RKO (cell line): Measurements from ENCODE around the gene ANAPC1.
"Not testable (repeated sequence)": the region's sequence is repeated elsewhere in the genome, so short reads cannot be mapped to it uniquely, and the experiment has no call there.

Experiments
- DNase-seq: peaks from one replicate; pipeline ENCODE4 v3.0.0-alpha.2; 2016; ENCODE audit warnings: low spot score

The ANAPC1 gene

DNA sequence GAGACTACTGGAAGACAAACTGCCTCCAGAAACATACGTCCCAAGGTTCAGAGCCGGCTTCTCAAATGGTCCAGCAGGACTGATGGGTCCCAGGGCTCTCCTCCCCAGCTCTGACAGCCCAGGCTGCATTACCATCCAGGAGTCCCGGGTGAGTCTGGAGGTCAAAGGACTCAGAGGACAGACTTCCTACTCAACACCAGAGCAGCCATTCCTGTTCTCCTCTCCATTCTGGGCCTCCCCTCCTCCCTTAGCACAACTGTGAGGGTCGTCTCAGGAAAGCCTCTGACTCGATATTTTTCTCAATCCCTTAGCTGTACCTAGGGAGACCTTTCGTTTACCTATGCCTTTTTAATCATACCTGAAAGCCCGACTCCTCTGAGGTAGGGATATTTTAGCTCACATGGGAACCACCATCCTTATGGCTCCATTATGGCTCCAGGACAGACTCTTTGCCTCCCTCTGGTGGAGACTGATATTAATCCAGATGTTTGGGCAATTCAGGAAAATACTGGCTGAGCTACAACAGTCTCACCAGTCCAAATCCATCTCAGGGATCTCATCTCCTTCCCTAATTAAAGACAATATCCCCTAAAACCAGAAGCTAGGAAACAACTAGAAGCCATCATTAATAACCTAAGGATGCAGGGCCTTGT, 70.9 kb downstream of the ANAPC1 start:
- DNase-seq, result not testable (repeated sequence)

DNA sequence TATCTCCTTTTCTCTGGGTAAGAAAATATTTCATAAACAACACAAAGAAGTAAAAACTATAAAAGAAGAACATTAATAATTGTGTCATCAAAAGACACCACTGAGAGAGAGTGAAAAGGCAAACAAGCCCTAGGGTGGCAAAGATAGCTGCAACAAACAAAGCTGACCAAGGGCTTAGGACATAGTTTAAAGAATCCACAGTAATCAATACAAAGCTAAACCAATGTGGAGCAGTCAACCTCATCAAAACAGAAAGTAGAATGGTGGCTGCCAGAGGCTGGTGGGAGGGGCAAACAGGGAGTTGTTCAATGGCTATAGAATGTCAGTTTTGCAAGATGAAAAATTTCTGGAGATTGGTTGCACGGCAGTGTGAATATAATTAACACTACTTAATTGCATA, 93.4 kb downstream of the ANAPC1 start:
- DNase-seq, result not testable (repeated sequence)

DNA sequence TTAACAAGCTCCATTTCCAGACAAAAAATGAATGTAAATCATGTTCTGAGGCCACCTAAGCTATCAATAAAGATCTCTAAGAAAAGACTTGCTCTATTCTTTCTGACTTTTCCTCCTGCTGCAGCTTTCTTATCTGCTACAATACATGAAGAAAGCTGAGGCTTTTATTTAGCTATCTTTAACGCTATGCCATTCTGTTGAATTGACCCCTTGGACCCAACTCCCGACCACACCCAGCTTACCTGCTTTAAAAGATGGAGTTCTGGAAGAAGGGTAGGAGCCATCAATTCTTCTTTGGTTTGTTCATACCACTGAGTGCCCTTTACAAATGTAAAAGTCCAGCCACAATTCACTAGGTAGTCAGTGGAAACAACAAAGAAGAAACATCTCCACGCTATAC, 99.9 kb downstream of the ANAPC1 start:
- not testable (repeated sequence) for DNase-seq

DNA sequence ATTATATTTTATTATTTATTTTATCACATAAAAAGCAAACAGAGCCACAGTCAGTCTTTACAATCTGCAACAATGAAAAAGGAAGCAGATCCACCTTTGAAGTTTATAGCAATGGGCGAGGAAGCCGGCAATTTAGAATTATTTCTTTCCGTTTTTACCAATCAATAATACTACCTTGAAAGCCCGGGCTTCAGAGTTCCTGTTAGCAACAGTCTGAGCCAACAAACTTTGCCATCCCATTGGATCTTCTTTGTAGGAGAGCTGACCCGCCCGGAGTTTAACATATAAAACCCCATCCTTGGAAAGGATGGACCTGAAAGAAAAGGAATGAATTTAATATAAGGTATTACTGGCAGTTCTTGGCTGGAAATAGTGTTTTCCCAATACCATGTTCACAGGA, 101.8 kb downstream of the ANAPC1 start:
- not testable (repeated sequence) for DNase-seq

DNA sequence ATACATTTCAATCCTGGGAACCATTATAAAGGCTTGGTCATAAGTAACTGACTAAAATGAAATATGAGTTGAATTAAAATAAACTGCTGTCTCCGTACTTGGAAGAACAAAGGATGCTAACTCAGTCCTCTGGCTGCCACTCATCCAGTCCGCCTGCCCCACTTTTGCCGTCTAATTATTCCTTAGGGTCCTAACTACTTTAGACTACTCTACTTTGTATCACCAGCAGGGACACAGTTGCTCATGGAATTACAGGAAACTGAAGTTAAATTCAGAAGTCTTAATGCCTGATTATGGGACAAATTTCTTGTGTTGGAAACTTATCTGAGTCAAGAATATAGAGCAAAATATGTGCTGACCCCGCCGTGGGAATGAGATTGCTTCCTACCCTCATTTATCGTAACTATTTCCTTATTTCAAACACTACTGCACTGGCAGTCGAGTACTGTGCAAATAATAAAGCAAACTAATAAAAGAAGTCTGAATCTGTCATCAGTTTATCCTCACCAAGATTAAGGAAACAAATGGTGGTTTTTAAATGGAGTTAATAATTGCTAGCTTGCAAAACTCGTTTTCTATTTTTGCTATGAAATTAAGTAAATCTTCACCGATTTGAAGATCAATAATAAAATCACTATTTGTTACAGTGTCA, 102.4 kb downstream of the ANAPC1 start:
- not testable (repeated sequence) for DNase-seq

DNA sequence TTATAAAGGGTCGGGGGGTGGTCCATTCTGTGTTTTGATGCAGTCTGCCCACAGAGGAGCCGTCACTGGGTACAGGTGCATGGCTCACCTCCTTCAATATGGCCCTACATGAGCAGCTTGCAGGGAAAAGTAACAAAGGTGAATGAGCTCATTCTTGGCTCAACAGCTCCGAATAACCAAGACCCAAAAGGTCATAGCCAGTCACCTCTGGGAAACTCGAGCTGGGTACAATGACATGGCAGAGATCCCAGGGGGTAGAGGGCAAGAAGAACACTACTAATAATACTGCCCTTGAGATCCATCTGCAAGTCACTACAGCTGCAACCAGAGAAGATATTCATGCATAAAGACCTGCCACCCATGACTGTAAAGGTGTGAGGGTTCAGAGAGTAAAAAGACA, 106.8 kb downstream of the ANAPC1 start:
- not testable (repeated sequence) for DNase-seq

DNA sequence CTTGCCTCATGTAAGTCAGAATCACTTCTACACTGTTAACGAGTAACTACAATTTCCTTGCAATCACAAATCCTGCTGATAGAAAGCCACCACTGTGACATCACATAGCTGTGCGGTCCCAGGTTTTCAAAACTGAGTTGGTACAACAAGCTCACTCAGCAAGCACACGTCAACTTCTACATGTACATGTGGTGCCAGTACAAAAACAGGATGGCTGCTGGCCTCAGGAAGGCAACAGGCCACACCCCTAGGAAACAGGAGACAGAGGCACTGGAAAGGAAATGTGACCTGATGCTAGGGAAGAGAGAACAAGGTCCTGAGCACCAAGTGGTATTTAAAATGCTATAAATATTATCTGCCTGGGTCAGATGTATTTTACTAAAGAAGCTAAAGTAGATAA, 107.7 kb downstream of the ANAPC1 start:
- DNase-seq, result not testable (repeated sequence)

DNA sequence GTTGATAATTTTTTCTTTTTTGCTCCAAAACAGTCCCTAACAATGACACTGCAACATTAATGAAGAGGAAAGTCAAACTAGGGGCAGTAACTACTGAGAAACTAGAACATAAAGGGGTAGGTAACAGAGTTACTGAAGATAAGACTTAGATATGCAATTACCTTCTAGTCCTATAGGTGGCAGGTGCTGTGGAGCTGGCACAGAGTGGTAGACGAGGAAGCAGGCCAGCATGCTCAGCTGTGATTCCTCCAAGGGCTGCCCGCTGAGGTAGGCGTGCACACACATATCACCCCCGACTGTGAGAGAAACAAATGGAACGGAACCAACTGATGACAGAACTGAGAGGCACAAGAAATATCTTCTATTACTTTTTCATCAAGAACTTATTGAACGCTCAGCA, 111.8 kb downstream of the ANAPC1 start:
- not testable (repeated sequence) for DNase-seq

DNA sequence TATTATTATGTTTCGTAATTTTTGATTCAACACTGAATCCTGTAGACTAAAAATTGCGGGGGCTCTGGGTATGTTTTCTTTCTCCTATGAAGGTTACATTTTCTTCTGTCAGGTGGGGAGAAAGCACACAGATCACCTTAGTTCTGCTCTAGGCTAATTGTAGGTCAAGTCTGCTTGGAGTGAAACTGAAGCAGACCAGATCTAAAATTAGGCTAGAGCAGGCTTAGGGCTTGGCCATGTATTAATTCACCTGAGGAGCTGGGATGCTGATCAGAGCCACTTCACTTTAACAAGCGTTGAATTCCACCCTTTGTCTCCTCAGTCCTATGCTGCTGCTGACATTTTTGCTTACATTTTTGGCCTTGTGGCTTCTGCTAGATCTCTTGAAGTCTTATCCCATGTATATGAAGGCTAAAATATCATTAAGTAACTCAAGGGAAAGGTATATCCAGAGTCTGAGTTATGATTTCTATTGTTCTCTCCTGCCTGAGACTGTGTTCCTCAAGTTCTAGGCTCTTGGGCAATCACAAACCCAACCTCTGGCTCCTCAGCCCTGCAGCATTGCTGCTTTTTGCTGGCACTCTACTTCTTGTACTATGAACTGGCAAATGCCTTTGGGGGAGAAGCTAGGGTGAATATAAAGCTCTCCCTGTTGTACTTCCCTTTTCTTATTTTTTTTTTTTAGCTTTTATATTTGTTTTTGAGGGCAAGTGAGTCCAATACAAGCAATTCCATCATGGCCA, 112.9 kb downstream of the ANAPC1 start:
- DNase-seq, result not testable (repeated sequence)

DNA sequence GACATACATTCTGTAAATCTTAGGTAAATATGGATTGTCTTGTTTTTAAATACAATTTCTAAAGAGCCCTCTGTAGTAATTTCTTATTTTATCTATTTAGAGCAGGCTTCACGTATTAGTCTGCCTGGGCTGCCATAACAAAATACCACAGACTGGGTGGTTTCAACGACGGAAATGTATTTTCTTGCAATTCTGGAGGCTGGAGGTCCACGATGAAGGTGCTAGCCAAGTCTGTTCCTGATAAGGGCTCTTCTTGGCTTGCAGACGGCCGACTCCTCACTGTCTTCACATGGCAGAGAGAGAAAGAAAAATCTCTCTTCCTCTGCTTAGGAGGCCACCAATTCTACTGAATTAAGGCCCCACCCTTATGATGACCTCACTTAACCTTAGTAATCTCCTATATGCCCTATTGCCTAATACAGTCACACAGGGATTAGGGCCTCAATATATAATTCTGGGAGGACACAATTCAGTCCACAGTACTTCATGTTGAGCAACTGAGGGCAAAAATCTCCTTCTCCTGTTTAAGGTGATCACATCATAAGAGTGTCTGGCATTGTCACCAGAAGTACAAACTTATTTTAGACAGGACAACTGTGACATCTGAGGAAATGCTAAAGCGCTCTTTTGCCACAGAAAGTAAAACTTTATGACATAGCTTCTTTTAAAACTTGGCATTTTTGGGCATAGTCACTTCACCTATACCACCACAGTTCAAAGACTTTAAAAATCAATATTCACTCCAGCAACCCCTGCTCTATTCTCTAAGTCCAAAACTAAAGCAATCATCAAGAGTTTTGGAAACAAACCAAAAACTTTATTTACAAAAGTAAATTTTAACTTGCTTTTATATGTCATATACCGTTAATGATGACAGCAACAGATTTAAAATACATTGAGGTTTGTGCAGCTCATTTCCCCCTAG, 115.5 kb downstream of the ANAPC1 start:
- not testable (repeated sequence) for DNase-seq

DNA sequence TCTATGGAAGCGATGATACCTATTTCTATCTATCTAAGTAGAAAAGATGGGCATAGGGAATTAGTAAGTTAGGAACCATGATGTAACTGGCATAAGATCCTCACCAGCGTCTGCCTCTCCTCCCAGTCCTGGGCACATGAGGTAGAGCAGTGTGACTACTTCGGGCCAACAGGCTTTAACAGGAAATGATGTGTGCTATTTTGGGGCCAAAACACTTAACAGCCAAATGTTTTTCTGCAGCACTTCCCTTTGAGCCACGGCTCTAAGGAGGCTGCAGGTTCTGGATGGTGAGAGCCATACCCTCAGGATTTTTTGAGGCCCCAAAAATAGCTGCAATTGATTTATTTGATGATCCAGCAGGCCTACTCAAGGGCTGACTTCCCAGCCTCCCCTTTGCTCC, 116.9 kb downstream of the ANAPC1 start:
- DNase-seq, result not testable (repeated sequence)

DNA sequence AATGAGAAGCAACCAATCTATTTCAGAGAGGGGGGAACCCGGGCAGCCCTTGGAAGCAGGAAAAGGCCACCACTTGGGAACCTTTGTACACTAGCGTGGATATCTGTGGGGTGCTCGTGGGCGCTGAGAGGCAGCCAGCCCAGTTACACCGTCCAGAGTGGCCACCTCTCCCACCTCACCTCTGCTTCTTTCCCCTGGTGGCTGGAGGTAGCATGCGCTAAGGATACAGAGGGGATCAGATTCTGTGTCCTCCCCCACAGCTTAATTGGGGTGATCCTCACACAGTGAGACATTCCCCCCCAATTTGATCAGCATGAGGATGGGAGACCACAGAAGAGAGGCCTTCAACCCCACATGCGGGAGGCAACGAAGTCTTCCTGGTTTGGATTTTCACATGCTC, 117.7 kb downstream of the ANAPC1 start:
- not testable (repeated sequence) for DNase-seq

DNA sequence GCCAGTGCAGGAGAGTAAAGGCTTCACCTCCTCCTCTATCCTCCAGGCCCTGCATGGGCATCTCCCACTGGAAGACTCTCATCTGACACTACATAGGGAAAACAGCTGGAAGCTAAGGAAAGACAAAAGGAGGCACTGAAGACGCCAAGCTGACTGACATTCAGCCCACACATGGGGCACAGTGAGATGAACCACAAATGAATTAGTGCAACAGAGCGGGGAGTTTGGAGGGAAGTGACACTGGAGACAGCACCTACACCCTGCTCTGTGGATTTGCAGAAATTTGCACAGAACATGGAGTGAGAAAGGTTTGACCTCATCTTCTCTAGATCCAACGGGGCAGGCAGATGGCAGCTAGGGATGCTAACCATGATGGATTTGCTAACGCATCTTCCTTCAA, 119.8 kb downstream of the ANAPC1 start:
- DNase-seq, result not testable (repeated sequence)

DNA sequence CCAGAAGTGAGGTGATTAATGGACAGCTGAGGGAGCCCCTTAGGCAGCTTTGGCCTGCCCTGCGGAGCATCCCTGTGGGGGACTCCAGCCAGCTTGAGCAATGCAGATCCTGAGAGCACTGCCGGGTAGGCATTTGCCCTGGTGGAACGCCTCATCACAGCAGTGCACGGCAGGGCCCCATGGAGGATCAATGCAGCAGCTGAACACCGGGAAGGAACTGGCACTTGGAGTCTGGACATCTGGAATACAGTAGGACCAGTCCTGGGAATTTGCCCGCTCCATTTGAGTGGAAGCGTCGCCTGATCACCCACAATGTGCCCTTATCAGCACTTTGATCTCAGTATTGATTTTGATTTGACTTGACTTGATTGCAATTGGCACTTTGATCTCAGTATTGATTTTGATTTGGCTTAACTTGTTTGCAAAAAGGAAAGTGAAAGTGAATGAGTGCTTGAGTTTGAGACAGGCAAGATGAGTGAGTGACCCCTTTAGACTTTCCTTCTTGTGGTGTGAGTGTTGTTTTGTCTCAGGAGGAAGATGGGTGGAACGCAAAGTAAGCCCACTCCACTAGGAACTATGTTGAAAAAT, 123.2 kb downstream of the ANAPC1 start:
- DNase-seq, result not testable (repeated sequence)

DNA sequence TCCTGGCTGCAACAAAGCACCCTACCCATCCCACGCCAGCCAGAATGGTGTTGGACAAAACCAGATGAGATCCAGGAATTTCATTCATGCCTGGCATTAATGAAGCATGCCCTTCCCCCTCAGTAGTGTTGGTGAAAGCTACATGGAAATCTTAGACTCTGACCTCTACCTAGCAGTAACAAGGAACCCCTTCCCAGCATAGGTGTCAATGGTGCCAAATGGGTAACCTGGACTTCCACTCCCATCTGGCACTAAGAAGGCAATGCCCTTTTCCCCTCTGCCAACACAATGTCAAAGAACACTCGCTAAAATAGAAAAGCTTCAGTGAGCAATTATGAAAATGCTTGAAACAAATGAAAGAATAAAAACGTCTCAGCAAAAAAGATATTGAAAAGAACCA, 131.5 kb downstream of the ANAPC1 start:
- DNase-seq, result not testable (repeated sequence)

DNA sequence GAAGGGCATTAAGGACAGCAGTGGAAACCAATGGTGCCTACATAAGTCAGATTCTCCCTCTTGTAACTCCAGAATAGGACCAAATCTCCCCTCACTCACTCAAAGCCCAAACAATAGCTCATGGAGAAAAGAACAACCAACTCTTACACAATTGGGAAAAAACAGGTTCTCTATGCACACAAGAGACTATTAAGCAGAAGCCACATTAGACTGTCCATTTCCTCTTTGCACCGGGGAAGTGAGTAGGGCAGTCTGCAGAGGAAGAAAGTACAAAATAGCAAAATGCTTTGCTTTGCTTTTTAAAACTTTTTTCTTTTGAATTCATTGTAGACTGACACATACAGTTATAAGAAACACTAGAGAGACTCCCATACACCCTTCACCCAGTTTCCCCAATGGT, 133.4 kb downstream of the ANAPC1 start:
- DNase-seq, result not testable (repeated sequence)

DNA sequence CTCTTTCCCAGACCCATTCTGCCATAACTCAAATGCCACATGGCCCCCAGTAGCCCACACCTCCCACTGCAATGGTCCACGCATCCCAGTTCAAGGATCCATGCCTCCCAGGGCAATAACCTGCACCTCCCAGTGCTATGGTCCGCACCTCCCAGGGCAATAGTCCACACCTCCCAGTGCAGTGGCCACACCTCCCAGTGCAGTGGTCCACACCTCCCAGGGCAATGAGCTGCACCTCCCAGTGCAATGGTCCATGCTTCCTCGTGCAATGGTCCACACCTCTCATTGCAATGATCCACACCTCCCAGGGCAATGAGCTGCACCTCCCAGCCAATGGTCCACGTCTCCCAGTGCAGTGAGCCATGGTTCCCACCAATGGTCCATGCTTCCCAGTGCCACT, 135.6 kb downstream of the ANAPC1 start:
- not testable (repeated sequence) for DNase-seq

DNA sequence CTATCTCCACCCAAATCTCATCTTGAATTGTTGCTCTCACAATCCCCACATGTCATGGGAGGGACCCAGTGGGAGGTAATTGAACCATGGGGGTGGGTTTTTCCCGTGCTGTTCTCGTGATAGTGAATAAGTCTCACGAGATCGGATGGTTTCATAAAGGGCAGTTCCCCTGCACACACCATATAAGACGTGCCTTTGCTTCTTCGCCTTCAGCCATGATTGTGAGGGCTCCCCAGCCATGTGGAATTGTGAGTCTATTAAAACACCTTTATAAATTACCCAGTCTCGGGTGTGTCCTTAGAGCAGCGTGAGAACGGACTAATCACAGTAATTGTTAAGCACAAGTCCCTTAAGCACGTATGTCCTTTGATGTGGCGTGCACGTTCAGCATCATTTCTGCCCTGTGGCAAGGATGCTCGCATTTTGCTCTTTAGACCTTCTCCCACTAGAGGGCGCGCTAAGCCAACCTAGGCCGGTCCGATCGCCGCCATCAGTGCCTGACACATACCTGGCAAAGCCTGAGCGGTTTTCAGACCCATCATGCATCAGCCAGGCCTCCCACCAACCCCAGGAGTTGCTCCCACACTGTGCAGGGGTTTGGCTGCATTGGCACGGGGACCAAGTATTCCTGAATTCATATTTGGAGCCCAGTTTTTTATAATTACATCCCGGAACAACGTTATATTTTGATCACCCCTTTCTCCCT, 136.4 kb downstream of the ANAPC1 start:
- not testable (repeated sequence) for DNase-seq

DNA sequence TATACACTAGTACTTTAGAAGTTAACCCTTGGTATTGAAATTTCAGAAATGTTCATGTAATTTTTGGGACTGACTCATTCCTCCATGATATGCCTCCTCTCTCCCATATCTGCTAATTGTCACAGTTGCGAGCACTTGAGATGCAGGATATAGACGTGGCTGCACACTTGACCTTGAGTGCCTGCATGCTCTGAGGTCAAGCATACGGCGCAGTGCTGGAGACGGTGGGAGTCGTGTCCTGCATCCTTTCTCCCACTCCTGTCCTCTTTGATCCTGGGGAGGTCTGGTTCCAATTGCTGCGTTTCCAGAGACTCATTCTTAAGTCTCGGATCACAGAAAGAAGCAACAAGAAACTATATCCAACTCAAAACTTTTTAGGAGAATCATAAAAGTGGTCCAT, 139.2 kb downstream of the ANAPC1 start:
- not testable (repeated sequence) for DNase-seq

DNA sequence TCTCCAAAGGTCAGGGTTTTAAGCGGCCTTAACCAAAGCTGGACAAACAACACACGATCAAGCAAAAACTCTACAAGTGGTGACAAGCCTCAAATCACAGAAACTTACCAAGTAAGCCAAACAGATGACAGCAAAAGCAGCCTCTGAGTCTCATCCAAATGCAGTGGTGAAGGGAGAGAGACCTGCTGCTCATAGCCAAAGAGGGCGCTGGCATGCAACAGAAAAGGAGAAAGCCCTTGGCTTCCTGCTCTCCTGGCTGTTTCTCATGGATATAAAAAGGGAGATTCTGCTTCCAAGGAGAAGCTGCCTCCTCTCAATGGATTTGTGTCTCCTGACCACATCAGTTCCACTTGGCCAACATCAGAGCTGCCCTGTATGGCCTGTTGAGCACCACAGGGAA, 142.5 kb downstream of the ANAPC1 start:
- not testable (repeated sequence) for DNase-seq
